ENCODE results near the gene NMNAT2. TPM values are rescaled to one million over a fixed set of nuclear protein-coding genes. Genes with fewer than 3 reads are reported as not detected.

Gene NMNAT2
- total and polyA plus RNA-seq, 12 donors, result 0.35 to 6.1 (median 2.9) TPM

DNA sequence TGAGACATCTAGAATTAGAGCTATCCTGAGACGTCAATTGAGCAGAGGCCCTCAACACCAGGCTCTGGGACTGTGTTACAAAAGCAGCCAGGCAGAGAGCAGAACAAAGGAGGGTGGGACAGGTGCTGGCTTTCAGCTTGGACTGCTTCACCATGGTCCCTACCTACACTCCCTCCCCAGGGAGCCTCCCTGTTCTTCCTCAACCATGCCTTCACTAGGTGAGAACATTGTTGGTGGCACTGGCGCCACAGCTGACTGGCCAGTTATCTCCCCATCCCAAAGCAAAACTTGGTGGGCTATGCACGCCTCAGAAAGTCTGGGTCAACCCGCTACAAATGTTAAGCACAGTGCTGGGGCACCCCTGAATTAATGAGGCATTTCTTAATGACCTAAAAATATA, 87.8 kb downstream of the NMNAT2 start:
- intact Hi-C loops (cut with DNase I), result no loop called here
- no peaks in the 10 kb centered on the region for H3K9me3 ChIP-seq (replicated peaks in 1 of 3)
- DNase-seq, result no peak
- WGBS, 4 donors, result 64 to 84% (median 77%) methylated on average over 3 to 4 of the region's 4 CpGs
- no peak overlapping the region for H3K4me3 ChIP-seq
- H3K27ac ChIP-seq, result no peak overlapping the region
- TF ChIP-seq, protein P1, sequence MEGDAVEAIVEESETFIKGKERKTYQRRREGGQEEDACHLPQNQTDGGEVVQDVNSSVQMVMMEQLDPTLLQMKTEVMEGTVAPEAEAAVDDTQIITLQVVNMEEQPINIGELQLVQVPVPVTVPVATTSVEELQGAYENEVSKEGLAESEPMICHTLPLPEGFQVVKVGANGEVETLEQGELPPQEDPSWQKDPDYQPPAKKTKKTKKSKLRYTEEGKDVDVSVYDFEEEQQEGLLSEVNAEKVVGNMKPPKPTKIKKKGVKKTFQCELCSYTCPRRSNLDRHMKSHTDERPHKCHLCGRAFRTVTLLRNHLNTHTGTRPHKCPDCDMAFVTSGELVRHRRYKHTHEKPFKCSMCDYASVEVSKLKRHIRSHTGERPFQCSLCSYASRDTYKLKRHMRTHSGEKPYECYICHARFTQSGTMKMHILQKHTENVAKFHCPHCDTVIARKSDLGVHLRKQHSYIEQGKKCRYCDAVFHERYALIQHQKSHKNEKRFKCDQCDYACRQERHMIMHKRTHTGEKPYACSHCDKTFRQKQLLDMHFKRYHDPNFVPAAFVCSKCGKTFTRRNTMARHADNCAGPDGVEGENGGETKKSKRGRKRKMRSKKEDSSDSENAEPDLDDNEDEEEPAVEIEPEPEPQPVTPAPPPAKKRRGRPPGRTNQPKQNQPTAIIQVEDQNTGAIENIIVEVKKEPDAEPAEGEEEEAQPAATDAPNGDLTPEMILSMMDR (IDR thresholded peaks at IDR 0.05), result no peak
- no peak for TF ChIP-seq POLR2A (IDR thresholded peaks at IDR 0.05)
- H3K4me1 ChIP-seq (replicated peaks in 1 of 2), result peaks cover 0 to 9% of the 10 kb centered on the region in 2 donors
- no peaks in the 10 kb centered on the region for H3K36me3 ChIP-seq (replicated peaks in 1 of 2)
- H3K27me3 ChIP-seq, result no peaks in the 10 kb centered on the region

DNA sequence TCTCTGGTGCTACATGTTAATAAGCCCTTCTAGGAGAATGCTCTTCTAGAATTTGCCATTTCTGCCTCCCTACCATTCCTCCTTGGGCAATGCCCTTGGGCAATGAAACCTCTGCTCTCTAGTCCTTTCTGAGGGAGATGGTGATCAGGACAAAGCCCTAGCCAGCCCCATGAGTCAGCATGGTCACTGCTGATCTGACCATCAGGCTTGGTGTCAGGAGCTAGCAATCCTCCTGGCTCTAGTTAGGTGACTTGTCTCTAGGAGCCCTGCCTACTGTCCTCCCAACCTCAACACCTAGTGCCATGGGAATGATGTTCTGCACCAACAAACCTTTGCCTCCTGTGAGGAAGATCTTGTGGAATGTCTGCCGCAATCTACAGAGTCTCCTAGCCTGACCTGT, 89.8 kb downstream of the NMNAT2 start:
- H3K4me1 ChIP-seq (replicated peaks in 1 of 2), result peaks cover 0 to 9% of the 10 kb centered on the region in 2 donors
- no peak for TF ChIP-seq POLR2A (IDR thresholded peaks at IDR 0.05)
- TF ChIP-seq, protein P1 (IDR thresholded peaks at IDR 0.05), result no peak
- 93 to 100% (median 100%) methylated on average over 1 of the region's 1 CpG for WGBS, 4 donors
- peak overlapping the region in 1 of 5 donors; percentile 1 for H3K27ac ChIP-seq
- no peaks in the 10 kb centered on the region for H3K9me3 ChIP-seq (replicated peaks in 1 of 3)
- DNase-seq, result no peak
- no peaks in the 10 kb centered on the region for H3K36me3 ChIP-seq (replicated peaks in 1 of 2)
- no peak overlapping the region for H3K4me3 ChIP-seq
- intact Hi-C loops (cut with DNase I), result no loop called here
- H3K27me3 ChIP-seq, result no peaks in the 10 kb centered on the region

- H3K4me1 ChIP-seq (replicated peaks in 1 of 2), result peaks cover 0 to 9% of the 10 kb centered on the region in 2 donors
- no peak for TF ChIP-seq POLR2A (IDR thresholded peaks at IDR 0.05)
- TF ChIP-seq, protein P1 (IDR thresholded peaks at IDR 0.05), result no peak
- no peaks in the 10 kb centered on the region for H3K9me3 ChIP-seq (replicated peaks in 1 of 3)
- H3K4me3 ChIP-seq, result no peak overlapping the region
- DNase-seq, result peak in 5 of 7 donors; percentile 24 to 42 (median 26)
- WGBS, 4 donors, result 33 to 40% (median 37%) methylated on average over 10 to 11 of the region's 11 CpGs
- no peaks in the 10 kb centered on the region for H3K36me3 ChIP-seq (replicated peaks in 1 of 2)
- peak overlapping the region in 2 of 5 donors; percentile 1 to 28 for H3K27ac ChIP-seq
- H3K27me3 ChIP-seq, result no peaks in the 10 kb centered on the region
- intact Hi-C loops (cut with DNase I), result no loop called here
Measured at GRCh38 chr1:183327434-183328290, 90.5 kb downstream of the NMNAT2 start.

- intact Hi-C loops (cut with DNase I), result no loop called here
- no peak overlapping the region for H3K4me3 ChIP-seq
- peaks cover 0 to 9% of the 10 kb centered on the region in 2 donors for H3K4me1 ChIP-seq (replicated peaks in 1 of 2)
- no peak overlapping the region for H3K27ac ChIP-seq
- WGBS, 4 donors, result 85 to 89% (median 87%) methylated on average over 7 of the region's 7 CpGs
- H3K27me3 ChIP-seq, result no peaks in the 10 kb centered on the region
- H3K36me3 ChIP-seq (replicated peaks in 1 of 2), result no peaks in the 10 kb centered on the region
- no peak for TF ChIP-seq POLR2A (IDR thresholded peaks at IDR 0.05)
- TF ChIP-seq, protein P1 (IDR thresholded peaks at IDR 0.05), result no peak
- no peak for DNase-seq
- H3K9me3 ChIP-seq (replicated peaks in 1 of 3), result no peaks in the 10 kb centered on the region
Measured at GRCh38 chr1:183323849-183324683, 94.1 kb downstream of the NMNAT2 start.

Data from adrenal gland (tissue), 12 donors.